Measurements from ENCODE around the gene KMT2E.

- no peak for TF ChIP-seq SPI1 (IDR thresholded peaks at IDR 0.05; ENCODE audit: low read depth, low read length)
- TF ChIP-seq POLR2AphosphoS5 (IDR thresholded peaks at IDR 0.05; ENCODE audit: low read depth, low read length): no peak
These were observed 91.6 kb downstream of the KMT2E start for GRCh38 chr7:105105579-105105978.
